Epidermal melanocyte (primary cell): Measurements from ENCODE around the gene PRKCE.

Experiments used
- DNase-seq: peaks from one replicate; pipeline ENCODE4 v3.0.0; 2011; ENCODE audit warnings: low spot score; ENCODE audit not compliant: insufficient read length

Gene PRKCE

DNA sequence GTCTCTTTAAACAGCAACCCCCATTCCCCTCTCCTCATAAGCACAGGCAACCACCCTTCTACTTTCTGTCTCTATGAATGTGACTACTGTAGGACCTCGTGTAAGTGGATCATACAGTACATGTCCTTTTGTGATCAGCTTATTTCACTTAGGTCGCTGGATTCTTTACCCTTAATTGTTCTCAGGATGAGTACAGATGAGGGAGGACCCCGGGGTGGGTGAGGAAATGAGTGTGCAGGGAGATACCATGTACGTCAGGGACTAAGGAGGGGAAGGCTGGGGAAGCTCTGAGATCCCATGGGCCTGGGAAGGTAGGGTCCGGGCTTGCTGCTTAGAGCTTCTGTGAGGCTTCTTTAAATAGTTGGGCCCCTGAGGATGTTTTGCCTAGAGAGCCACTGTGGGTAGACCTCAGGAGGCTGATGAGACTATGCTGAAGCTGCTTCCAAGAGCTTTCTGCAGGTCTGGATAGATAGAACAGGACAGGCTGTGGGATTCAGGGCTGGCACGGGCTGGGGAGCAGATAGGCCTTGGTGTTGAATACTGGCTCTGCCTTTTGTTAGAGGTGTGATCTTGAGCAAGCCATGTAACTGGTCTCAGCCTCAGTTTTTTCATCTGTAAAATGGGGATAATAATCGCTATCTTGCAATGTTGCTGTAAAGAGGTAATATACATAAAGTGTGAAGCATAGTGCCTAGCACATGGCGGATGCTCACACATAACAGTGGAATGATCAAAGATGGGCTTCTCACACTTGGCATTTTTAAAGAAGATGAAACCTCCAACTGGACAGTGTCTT, 155.3 kb downstream of the PRKCE start:
- no peak for DNase-seq

DNA sequence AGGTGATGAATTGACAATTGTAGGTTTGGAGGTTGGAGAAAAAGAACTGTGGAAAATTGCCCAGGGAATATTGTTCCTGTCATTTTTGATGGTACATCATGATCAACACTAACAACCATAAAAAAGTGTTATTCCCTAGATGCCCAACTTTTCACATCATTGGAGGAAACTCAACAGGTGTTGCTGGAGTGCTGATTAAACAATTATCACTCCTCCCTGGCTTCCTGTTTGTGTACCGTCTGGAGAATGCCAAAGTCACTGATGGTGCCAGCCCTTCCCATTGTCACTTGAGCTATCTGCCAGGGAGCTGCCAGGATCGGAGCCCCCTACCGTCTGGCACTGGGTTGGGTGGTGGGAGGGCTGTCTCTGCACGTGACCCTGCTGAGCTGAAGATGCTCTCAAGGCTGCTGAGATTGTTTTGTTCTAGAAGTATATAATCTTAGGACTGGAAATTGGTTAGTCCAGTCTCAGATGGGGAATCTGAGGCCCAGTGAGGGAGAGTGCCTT, 156.9 kb downstream of the PRKCE start:
- DNase-seq, result no peak

DNA sequence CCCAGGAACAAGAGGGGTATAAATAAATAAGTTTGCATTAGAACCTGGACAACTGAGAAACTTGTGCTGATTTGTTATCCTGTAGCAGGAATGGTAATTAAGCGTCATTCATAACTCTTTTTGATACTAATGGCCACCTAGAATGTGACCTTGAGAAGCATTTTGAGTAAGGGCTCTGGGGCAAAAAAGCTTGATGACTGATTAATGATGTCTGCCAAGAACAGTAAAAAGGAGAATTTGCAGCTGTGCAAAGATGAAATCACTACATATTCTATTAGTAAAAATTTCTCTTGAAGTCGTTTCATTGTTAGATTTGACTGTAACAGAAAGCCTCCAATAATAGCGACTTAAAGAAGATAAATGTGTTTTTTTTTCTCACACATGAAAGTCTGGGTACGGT, 157.7 kb downstream of the PRKCE start:
- no peak for DNase-seq

DNA sequence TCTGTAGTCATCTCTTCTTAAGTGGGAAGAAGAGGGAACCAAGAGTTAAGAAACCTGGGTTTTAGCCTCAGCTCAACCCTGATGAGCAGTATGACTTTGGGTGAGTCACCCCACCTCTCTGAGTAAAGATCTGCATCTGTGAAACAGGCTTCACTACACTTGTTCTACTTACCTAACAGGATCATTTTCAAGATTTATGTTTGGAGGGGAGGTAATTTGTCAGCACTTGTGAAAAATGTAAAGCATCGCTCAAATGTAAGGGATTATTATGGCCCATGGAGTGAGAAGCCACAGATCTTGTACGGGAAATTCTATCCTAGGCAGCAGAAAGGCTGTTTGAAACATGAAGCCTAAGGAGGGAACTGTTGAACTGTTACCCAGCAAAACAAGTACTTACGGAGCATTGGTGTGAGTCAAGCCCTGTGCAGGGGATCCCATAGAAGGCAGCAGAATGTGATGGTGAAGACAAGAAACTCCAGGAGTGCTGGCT, 160.6 kb downstream of the PRKCE start:
- no peak for DNase-seq

DNA sequence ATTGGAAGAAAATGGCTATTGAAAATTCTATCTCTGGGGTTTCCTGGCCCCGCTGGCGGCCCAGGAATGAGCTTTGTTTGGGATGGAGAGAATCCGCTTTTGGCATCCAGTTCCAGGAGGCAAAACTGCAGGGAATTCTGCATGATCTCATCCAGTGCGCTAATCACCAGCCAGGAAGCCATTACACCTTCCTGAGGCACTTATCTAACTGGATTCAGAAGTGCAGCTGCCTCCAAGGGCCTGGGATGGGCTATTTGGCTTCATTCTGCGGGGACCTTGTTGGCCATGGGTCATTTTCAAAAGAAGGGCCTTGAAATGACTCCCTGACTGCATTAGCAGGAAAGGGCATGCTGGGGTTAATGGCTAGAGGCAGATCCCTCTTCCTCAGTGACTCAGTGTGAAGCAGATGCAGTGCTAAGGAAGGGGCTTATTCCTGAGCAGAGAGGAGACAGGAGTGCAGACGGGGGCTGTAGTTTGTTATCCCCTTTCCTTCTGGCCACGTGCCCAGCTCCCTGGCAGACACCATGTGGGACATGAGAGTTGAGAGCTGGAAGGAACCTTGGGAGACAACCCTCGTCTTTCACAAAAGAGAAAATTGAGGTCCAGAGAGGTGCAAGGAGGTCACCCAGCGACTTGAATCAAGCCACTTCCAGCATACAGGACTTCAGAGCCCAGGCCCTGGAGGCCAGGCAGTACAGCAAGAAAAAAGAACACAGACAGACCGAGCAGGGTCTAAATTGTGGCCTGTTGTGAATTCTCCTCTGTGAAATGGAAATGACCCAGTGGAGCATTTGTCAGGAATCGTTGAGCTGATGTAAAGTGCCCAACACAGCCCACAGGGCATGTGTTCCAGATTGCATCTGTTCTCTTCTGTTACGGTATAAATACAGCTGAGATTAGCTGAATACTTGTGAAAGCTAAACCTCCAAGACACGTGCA, 161.8 kb downstream of the PRKCE start:
- DNase-seq, result no peak

DNA sequence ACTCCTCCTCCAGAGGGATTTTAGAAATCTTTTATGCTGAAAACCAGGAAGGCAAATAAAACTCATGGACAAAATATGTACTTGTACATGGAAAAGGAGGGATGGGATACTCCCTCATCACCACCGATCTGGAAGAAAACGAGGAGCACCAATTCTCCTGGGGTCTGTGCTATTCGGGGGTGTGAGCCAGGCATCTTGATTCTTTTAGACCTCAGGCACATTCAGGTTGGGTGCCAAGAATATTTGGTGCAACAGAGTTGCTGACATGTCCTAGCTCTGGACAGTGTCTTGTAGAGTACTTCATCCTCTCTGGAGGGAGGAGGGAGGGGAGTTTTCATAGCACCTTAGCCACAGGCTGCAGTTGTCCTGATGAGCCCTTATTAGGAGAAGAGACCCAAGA, 163.0 kb downstream of the PRKCE start:
- DNase-seq, result no peak

DNA sequence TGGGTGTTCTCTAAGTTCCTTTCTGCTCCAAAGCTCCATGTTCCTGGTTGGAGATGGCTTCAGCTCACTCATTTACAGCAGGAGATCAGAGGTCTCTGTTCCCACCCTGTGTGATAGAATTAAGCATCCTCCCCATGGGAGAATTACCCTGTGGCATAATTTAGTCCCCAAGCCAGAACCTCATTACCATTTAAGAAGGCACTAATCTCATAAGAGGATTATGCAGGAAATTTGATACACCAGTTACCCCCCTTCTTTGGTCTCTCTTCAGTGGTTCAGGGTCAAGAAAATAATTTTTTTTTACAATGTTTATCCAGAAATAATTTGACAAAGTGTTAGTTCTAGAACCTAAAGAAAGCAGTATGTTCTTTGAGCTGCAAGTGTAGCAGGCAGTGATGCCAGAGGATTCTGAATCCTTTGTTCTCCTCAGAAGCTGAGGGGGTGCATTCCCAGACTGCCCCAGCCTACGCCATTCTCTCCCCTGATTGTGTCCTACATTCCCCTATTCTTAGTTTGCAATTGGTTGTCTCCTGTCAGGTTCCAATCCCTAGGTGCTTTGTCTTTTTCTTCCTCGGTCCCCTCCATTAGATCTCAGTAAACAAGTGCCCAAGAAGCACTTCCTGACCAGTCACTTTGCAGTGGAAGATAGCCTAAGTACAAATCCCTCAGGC, 163.6 kb downstream of the PRKCE start:
- no peak for DNase-seq

DNA sequence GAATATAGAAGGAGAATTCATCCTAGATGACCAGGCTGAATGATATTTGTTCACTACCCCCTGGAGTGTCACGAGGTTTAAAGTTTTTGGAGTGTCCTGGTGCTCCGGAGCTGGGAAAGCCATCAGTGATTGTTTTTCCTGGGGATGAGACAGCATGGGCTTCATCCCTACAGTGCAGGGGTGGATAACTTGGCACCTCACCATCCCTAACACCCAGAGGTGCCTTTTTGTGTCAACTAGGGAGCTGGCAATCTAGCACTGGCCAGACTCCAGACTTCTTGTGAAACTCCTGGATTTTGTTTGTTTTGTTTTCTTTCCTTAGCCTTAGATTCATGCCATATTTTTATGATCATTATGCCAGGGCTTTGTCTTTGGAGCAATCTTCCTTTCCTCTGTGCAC, 164.8 kb downstream of the PRKCE start:
- DNase-seq, result no peak

DNA sequence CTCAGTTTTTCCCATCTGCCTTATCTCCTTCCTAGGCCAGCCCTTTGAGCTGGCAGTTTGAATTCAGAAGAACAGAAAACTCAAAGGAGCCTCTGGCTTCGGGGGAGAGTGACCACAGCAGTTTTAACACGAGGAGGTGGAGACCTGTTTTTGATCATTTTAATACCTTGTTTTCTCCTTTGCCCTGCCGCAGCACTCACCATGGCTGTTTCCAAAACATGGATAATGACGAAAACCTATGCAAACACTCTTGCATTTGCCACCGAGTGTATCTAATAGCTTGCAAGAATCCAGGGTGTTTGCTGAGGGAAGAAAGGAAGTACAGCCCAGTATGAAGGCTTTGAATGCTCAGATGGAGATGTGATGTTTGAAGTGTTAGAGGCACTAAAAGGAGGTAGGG, 167.1 kb downstream of the PRKCE start:
- DNase-seq, result no peak

DNA sequence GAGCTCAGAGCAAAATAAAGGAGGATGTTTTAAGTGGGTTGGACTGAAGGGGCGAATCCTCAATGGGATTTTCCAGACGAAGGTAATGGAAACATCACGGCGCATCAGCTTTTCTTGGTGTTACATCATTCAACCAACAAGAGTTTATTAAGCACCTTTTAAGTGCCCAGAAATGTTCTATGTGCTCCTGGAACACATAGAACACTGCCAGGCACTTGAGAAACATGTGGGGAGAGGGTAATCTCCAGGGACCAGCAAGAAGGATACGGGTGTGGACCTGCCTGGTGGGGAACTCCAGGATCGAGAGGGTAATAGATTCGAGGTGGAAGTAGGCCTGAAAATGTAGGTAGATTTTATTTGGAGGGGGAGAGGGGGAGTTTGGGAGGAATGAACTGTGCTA, 168.6 kb downstream of the PRKCE start:
- DNase-seq, result no peak

DNA sequence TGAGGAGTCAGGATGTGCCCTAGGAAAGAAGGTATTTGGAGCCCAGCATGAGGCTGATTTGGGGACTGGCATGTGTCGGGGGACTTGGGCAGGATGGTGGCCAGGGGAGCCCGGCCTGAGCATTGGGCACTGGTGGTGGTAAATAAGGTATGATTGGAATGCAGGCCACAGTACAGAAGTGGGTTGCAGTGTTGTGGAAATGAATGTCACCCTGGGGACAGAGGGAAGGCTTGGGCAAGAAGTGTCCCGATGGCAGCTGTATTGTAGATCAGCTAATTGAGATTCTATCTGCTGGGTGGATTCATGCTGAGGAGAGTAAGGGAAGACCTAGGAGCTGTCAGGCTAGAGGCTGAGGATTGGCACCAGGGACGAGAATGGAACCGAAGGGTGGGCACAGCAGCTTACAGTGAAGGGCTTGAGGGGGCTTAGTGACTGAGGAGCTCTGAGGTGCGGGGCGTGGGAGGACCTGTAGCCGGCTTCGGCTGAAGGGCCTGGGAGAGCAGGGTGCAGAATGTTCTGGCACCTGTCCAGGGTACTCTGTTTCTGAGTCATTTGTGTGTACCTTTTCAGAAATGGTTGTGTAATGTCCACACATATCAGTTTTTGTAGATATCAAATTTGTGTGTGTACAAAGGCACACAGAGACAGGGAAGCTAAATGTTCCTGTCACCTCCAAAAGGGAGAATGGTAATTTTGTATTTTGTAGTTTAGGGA, 170.2 kb downstream of the PRKCE start:
- DNase-seq, result no peak

DNA sequence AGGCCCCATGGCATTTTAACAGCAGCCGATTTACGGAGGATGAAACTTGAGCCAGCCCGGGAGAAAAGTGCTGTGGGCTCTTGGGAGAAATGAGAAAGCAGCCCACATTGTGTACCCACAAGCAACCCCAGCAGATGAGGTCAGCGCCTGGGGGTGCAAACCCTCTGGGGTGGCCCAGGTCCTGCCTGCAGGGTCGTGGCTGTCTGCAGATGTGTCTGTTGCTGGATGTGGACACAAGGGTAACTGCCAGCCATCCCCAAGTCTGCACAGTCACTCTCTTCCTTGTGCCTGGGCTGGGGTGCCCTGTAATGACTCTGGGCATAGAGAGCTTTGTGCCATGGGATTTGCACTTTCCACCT, 170.8 kb downstream of the PRKCE start:
- no peak for DNase-seq

DNA sequence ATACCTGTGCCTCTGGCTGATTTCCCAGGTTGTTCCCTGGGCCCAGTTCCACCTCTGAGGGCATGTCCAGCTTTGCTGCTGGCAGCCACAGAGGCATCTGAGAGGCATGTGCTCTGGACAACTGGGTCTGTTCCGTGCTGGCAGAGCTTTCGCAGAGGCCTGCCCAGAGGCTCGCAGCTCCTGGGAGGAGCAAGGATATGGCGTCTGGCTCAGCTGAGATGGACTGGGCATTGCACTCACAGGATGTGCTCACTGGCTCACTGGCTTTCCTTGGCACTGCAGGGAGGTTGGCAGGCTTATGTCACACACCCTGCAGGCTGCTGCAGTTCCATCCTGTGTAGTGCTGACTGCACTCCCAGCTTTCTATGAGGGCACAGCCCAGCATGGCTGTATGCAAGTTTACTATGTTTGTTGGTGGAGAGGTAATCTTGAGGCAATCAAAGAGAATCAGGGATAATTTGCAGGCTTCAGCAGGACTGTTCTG, 172.3 kb downstream of the PRKCE start:
- DNase-seq, result no peak

DNA sequence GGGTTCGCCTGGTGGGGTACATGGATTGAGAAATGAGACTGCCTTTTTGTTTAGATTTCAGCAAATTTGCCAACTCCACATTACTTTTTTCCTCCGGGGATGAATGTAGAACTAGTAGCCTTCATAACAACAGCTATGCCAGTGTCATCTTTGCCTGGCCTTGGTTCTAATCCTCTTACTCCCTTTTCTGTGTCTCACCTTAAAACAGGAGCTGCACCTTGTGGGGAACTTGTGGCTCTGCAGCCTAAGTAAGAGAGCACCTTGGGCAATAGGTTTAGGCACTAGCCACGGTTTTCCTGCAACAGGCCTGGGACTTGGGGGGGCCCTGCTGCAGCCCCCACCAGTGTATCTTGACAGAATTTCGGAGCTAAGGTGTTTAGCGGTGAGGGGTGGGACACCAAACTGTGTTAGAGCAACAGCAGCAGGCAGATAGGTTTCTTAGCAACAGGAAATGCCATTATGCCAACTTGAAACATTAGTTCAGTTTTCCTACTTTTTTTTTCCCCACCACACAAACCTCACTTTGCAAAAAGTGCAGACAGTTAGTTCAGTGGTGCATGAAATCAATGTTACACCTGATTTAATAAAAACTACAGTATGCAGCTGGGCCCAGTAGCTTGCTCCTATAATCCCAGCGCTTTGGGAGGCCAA, 173.7 kb downstream of the PRKCE start:
- no peak for DNase-seq

DNA sequence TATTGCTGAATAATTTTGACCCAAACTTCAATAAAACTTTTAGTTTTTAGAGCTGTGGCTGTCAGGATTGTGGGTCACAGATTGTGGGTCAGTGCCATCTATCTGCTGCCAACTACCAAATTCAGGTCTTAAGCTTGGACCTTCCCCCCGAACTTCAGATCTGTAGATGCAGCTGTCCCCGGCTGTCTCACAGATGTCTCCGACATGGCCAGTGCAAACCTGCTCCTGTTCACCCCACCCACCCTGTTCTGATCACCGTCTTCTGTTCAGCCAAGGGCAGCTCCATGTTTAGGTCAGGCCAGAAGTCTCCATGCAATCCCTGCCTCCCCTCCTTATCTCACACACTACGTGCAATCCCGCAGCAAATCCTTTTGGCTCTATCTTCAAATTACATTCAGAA, 175.0 kb downstream of the PRKCE start:
- DNase-seq, result no peak

DNA sequence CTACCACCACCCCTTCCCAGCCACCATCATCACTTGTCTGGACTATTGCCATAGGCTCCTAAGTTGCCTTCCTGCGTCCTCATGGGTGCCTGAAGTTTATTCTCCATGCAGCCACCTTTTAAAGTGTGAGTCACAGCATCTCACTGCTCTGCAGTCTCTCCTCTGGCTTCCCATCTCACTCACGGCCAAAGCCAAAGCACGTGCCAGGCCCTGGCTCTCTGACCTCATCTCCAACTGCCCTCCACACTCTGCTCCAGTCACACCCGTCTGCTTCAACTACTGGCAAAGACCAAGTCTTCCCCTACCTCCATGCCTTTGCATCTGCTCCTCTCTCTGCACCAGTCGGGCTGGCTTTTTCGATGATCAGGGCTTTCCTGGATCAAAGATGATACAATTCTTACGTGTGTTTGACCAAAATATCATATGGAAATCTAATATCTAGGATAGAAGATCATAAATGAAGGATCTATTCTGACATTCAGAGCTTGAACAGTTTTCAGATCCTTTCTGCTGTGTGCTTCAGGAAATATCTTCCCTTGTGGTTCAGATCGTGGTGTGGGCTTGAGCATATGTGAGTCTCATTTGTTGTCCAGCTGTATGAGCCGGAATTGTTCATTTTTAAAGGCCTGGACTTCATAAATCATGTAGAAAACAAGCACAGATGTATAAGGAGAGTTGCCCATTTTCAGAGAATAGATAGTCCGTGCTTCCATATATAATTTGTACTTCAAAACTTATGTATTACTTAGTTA, 175.6 kb downstream of the PRKCE start:
- peak; percentile 41 for DNase-seq

DNA sequence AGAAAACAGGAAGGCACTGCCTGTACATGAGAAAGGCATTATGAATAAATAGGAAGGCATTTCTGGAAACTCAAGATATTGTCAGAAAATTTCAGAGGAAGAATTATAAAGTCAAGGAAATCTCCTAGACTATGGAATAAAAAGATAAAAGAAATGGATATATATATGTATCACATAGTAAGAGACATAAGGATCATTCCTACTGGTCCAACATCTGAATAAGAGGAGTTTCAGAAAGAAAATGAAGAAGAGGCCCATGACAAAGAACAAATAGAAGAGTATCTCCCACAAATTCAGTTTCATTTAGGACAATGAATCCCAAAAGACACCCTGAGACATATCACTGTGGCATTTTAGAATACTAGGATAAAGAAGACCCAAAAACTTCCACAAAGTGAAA, 178.8 kb downstream of the PRKCE start:
- DNase-seq, result no peak

DNA sequence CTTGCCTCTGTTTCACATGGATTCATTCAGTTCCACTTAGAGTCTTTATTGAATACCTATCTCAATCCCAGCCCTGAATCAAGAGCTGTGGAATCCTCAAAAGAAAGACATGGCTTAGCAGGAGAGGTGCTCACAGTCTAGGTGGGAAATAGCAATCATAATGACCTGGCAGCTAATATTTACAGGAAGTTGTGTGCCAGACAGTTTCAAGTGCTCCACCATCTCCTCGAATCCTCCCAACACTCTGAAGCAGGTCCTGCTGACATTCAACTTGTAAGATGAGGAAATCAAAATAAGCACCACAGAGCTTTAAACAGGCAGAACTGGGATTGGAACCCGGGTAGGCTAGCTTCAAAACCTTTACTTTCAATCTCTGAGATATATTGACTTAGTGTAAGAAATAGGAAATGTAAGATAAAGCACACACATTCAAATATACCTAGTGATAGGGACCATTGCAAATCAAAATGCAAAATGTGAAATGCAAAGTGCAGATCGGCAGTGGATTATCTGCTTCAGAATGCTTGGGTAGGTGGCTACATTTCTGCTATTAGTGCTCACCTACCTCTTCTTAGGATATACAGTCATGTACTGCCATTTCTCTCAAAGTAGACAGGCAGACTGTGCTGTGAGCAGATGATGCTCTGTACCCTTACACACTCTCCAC, 182.0 kb downstream of the PRKCE start:
- no peak for DNase-seq

DNA sequence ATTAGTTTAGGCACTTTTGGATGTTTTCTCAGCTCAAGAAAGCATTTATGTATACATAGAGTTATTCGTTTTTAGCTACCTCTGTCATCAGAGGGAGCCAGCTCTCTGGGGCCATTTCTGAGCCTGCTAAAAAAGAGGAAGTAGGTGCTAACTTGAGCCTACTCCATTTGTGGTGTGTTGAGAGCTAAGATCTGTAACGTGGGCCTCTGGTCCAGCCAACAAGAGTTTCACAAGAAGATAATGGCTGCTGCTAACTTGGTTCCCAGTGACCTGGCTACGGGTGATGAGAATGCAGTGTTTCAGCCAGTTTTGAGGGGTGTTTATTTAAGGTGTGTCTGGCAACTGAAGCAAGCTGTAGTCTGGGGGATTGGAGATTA, 182.5 kb downstream of the PRKCE start:
- no peak for DNase-seq
